T-helper 1 cell treated with Interleukin-12 subunit alpha and Interleukin-12 subunit beta and Interleukin-4 antibody, amounts not matched to agents 30 ng/mL and 1 ng/mL, for 36 hours (primary cell): ENCODE results near the gene GPR183. TPM values are rescaled to one million over a fixed set of nuclear protein-coding genes. Genes with fewer than 3 reads are reported as not detected.

Experiments
- intact Hi-C: fragments of 100-400 bp; cut with micrococcal nuclease; formaldehyde crosslinking; loops from one replicate; pipeline ENCODE4 v1.15.1; 2024
- total RNA-seq: library from RNA; stranded (reverse); gene quantifications from 2 replicates; pipeline ENCODE4 v1.2.3, GENCODE V29; 2022

Gene GPR183
- total RNA-seq, 1 donor from 2014 or later = 15.4 TPM

- intact Hi-C loops = no loop called here
These were observed 33.4 kb upstream of the GPR183 start for GRCh38 chr13:99340638-99341037.

GRCh38 chr13:99339736-99340397 lies 32.7 kb upstream of the GPR183 start:
- intact Hi-C loops = no loop called here

GRCh38 chr13:99339230-99339721 lies 32.1 kb upstream of the GPR183 start:
- intact Hi-C loops = no loop called here

- intact Hi-C loops = no loop called here
These were observed 28.4 kb upstream of the GPR183 start for GRCh38 chr13:99335603-99336002.

GRCh38 chr13:99335087-99335486 lies 27.9 kb upstream of the GPR183 start:
- intact Hi-C loops = no loop called here

- intact Hi-C loops = no loop called here
These were observed 27.0 kb upstream of the GPR183 start for GRCh38 chr13:99334221-99334620.

GRCh38 chr13:99332456-99332855 lies 25.3 kb upstream of the GPR183 start:
- intact Hi-C loops = no loop called here

- intact Hi-C loops = no loop called here
These were observed 24.7 kb upstream of the GPR183 start for GRCh38 chr13:99331881-99332293.

GRCh38 chr13:99330942-99331341 lies 23.7 kb upstream of the GPR183 start:
- intact Hi-C loops = no loop called here

GRCh38 chr13:99329477-99329876 lies 22.3 kb upstream of the GPR183 start:
- intact Hi-C loops = no loop called here

GRCh38 chr13:99327761-99328160 lies 20.6 kb upstream of the GPR183 start:
- intact Hi-C loops = no loop called here

GRCh38 chr13:99327126-99327525 lies 19.9 kb upstream of the GPR183 start:
- intact Hi-C loops = no loop called here

- intact Hi-C loops = no loop called here
These were observed 18.8 kb upstream of the GPR183 start for GRCh38 chr13:99326012-99326411.

GRCh38 chr13:99323488-99323887 lies 16.3 kb upstream of the GPR183 start:
- intact Hi-C loops = loop anchor here (2.0 kb wide), 1 partner anchor 35 kb away; no protein-coding TSS in a partner anchor

GRCh38 chr13:99322297-99323103 lies 15.3 kb upstream of the GPR183 start:
- intact Hi-C loops = loop anchor here (1.0 to 2.0 kb wide), 9 partner anchors 8 to 110 kb away; partner anchors contain the start of gene GPR183

- intact Hi-C loops = loop anchor here (1.0 to 2.0 kb wide), 9 partner anchors 7 to 111 kb away; partner anchors contain the start of gene GPR183
These were observed 14.5 kb upstream of the GPR183 start for GRCh38 chr13:99321709-99322108.

GRCh38 chr13:99320693-99321481 lies 13.7 kb upstream of the GPR183 start:
- intact Hi-C loops = no loop called here

- intact Hi-C loops = no loop called here
These were observed 9.6 kb upstream of the GPR183 start for GRCh38 chr13:99316657-99317256.

GRCh38 chr13:99316224-99316623 lies 9.0 kb upstream of the GPR183 start:
- intact Hi-C loops = no loop called here

GRCh38 chr13:99315186-99315585 lies 8.0 kb upstream of the GPR183 start:
- intact Hi-C loops = loop anchor here (1.0 to 2.0 kb wide), 5 partner anchors 8 to 1882 kb away; partner anchors contain the start of gene GPR183

- intact Hi-C loops = loop anchor here (1.0 to 2.0 kb wide), 7 partner anchors 7 to 1882 kb away; partner anchors contain the start of gene GPR183
These were observed 7.5 kb upstream of the GPR183 start for GRCh38 chr13:99314640-99315176.
